GM23338 (cell line): Measurements from ENCODE around the gene JMJD7.

Experiments used
- CREB1 ChIP-seq: fragments of 250-450 bp; sonication (Bioruptor Pico); IDR thresholded peaks from 2 replicates; pipeline ENCODE4 v1.5.0; 2020; ENCODE audit warnings: low read depth, mild to moderate bottlenecking, moderate library complexity
- CTCF ChIP-seq, 2 experiments: fragments of 200-600 bp in 1 of 2; sonication (generic) in 1 of 2; conservative IDR thresholded peaks; 2 replicates each; pipeline versions ENCODE4 v1.5.1 to v1.6.1; 2016 to 2017; ENCODE audit warnings: antibody characterized with exemption in 2 of 2, low read depth in 2 of 2, mild to moderate bottlenecking in 2 of 2, moderate library complexity in 1 of 2
- ETS1 ChIP-seq: IDR thresholded peaks from 2 replicates; pipeline ENCODE4 v1.6.1; 2016; ENCODE audit warnings: antibody characterized with exemption
- EZH2 ChIP-seq: fragments of 200-600 bp; sonication (generic); IDR thresholded peaks from one replicate; pipeline ENCODE4 v1.8.0; 2017; ENCODE audit warnings: antibody characterized with exemption, mild to moderate bottlenecking, low read depth; ENCODE audit not compliant: unreplicated experiment
- EZH2phosphoT487 ChIP-seq: fragments of 200-600 bp; sonication (generic); IDR thresholded peaks from one replicate; pipeline ENCODE4 v1.8.1; 2018; ENCODE audit warnings: antibody characterized with exemption; ENCODE audit not compliant: unreplicated experiment
- JUNB ChIP-seq: IDR thresholded peaks from one replicate; pipeline ENCODE4 v1.6.1; 2016; ENCODE audit warnings: antibody characterized with exemption; ENCODE audit not compliant: unreplicated experiment
- NANOG ChIP-seq: IDR thresholded peaks from 2 replicates; pipeline ENCODE4 v1.6.1; 2016; ENCODE audit warnings: antibody characterized with exemption, borderline replicate concordance
- POLR2AphosphoS5 ChIP-seq: IDR thresholded peaks from 2 replicates; pipeline ENCODE4 v1.6.1; 2016; ENCODE audit warnings: antibody characterized with exemption, low read depth
- REST ChIP-seq: IDR thresholded peaks from one replicate; pipeline ENCODE4 v1.6.1; 2018; ENCODE audit warnings: antibody characterized with exemption; ENCODE audit not compliant: unreplicated experiment
- ZNF114 ChIP-seq: fragments of 250-450 bp; sonication (Bioruptor Pico); IDR thresholded peaks from 2 replicates; pipeline ENCODE4 v1.5.0; 2020; ENCODE audit warnings: mild to moderate bottlenecking, moderate library complexity
- ZNF331 ChIP-seq: fragments of 250-450 bp; sonication (Bioruptor Pico); IDR thresholded peaks from 2 replicates; pipeline ENCODE4 v1.5.0; 2020; ENCODE audit warnings: low read depth, mild to moderate bottlenecking, moderate library complexity
- ZNF462 ChIP-seq: fragments of 250-450 bp; sonication (Bioruptor Pico); IDR thresholded peaks from 2 replicates; pipeline ENCODE4 v1.5.0; 2020; ENCODE audit warnings: mild to moderate bottlenecking, moderate library complexity

GRCh38 chr15:41825145-41825544 is 2.7 kb upstream of the JMJD7 start:
- TF ChIP-seq POLR2AphosphoS5, result no peak
- no peak for TF ChIP-seq CTCF (conservative IDR thresholded peaks at IDR 0.05; ENCODE audit: low read depth in 2 of 2)
- no peak for TF ChIP-seq EZH2
- no peak for TF ChIP-seq ETS1
- no peak for TF ChIP-seq ZNF462 (CRISPR knock-in tag)
- no peak for TF ChIP-seq REST
- TF ChIP-seq EZH2phosphoT487, result no peak
- no peak for TF ChIP-seq CREB1
- no peak for TF ChIP-seq JUNB
- TF ChIP-seq ZNF331 (CRISPR knock-in tag), result no peak
- no peak for TF ChIP-seq ZNF114 (CRISPR knock-in tag)
- TF ChIP-seq NANOG, result no peak
